Cardiac muscle cell (in vitro differentiated cells and primary cell): ENCODE results near the gene PRELID2. TPM values are rescaled to one million over a fixed set of nuclear protein-coding genes. Genes with fewer than 3 reads are reported as not detected.
"Not testable (repeated sequence)": the region's sequence is repeated elsewhere in the genome, so short reads cannot be mapped to it uniquely, and the experiment has no call there.

Source experiments
- DNase-seq, 2 donors: peaks; one replicate each; pipeline versions ENCODE4 v3.0.0 to v3.0.0-alpha.2; 2010 to 2017; ENCODE audit warnings: low read depth in 1 of 2, low spot score in 1 of 2
- H3K27ac ChIP-seq: fragments of 200-600 bp; sonication (generic); 2 replicates; pipeline ENCODE4 v1.5.1; 2016
- H3K27me3 ChIP-seq: fragments of 200-600 bp; sonication (generic); 2 replicates; pipeline ENCODE4 v1.6.0; 2016; ENCODE audit warnings: control low read depth
- H3K36me3 ChIP-seq: fragments of 200-600 bp; sonication (generic); 2 replicates; pipeline ENCODE4 v1.5.1; 2016; ENCODE audit warnings: control low read depth
- H3K4me1 ChIP-seq: fragments of 200-600 bp; sonication (generic); 2 replicates; pipeline ENCODE4 v1.8.1; 2017; ENCODE audit warnings: low read depth, mild to moderate bottlenecking, mixed run types
- H3K4me3 ChIP-seq: fragments of 200-600 bp; sonication (generic); 2 replicates; pipeline ENCODE4 v1.5.1; 2016; ENCODE audit warnings: mild to moderate bottlenecking
- H3K9me3 ChIP-seq: fragments of 200-600 bp; sonication (generic); 2 replicates; pipeline ENCODE4 v1.5.1; 2017; ENCODE audit warnings: low read depth, mild to moderate bottlenecking, control low read depth
- CTCF ChIP-seq: IDR thresholded peaks from 2 replicates; pipeline ENCODE4 v1.5.1; 2012; ENCODE audit warnings: low read depth, mild to moderate bottlenecking, low read length
- polyA plus RNA-seq: library from polyadenylated mRNA; unstranded; fragments of >200 nt; fragmentation: Nextera tagmentation; extraction: Ambion mirVana; gene quantifications from 2 replicates; pipeline ENCODE4 v1.2.1, GENCODE V29; 2016
- total RNA-seq: library from RNA; depleted of rRNA; stranded (reverse); fragments of >200 nt; gene quantifications from 2 replicates; pipeline ENCODE4 v1.2.3, GENCODE V29; 2016

The PRELID2 gene
- total and polyA plus RNA-seq, 2 experiments from 2014 or later: 26.3 to 41.2 TPM

GRCh38 chr5:145803112-145804004 is 31.8 kb downstream of the PRELID2 start:
- Histone ChIP-seq H3K4me3 (no peak overlapping the region), H3K27ac (no peak overlapping the region), H3K27me3 (no peaks in the 10 kb centered on the region), H3K9me3 (no peaks in the 10 kb centered on the region), H3K4me1 (no peaks in the 10 kb centered on the region), H3K36me3 (no peaks in the 10 kb centered on the region)
- no peak for DNase-seq
- TF ChIP-seq CTCF: no peak

- Histone ChIP-seq H3K9me3 (no peaks in the 10 kb centered on the region), H3K36me3 (no peaks in the 10 kb centered on the region), H3K27ac (no peak overlapping the region), H3K4me3 (no peak overlapping the region), H3K4me1 (no peaks in the 10 kb centered on the region), H3K27me3 (no peaks in the 10 kb centered on the region)
- no peak for DNase-seq
- no peak for TF ChIP-seq CTCF
These were observed 33.9 kb downstream of the PRELID2 start for GRCh38 chr5:145801195-145801594.

- no peak overlapping the region for H3K4me3 ChIP-seq
- no peaks in the 10 kb centered on the region for H3K4me1 ChIP-seq
- no peak for DNase-seq
- H3K27ac ChIP-seq: no peak overlapping the region
- no peaks in the 10 kb centered on the region for H3K27me3 ChIP-seq
- no peak for TF ChIP-seq CTCF
- H3K9me3 ChIP-seq: no peaks in the 10 kb centered on the region
- peaks cover 4% of the 10 kb centered on the region for H3K36me3 ChIP-seq
These were observed 35.0 kb downstream of the PRELID2 start for GRCh38 chr5:145800181-145800580.

- H3K27me3 ChIP-seq, H3K4me3 ChIP-seq, H3K9me3 ChIP-seq, H3K36me3 ChIP-seq, DNase-seq, H3K4me1 ChIP-seq, H3K27ac ChIP-seq: not testable (repeated sequence)
These were observed 36.6 kb downstream of the PRELID2 start for GRCh38 chr5:145798503-145798902.

- H3K27ac ChIP-seq: no peak overlapping the region
- no peaks in the 10 kb centered on the region for H3K4me1 ChIP-seq
- DNase-seq: peak in 1 of 2 donors; percentile 47
These were observed 37.8 kb downstream of the PRELID2 start for GRCh38 chr5:145797336-145797735.

More at GRCh38 chr5:145797336-145797735, 37.8 kb downstream of the PRELID2 start:
- no peaks in the 10 kb centered on the region for H3K9me3 ChIP-seq
- no peak overlapping the region for H3K4me3 ChIP-seq
- H3K27me3 ChIP-seq: no peaks in the 10 kb centered on the region
- TF ChIP-seq CTCF: no peak
- H3K36me3 ChIP-seq: peaks cover 4% of the 10 kb centered on the region
